Ishikawa (cell line): ENCODE data around the gene UBE2J1.

ENCODE experiments used
- CEBPB ChIP-seq: IDR thresholded peaks from 2 replicates; pipeline ENCODE4 v1.6.1; 2012
- CREB1 ChIP-seq: IDR thresholded peaks from 2 replicates; pipeline ENCODE4 v1.6.1; 2012; ENCODE audit warnings: low read depth
- EGR1 ChIP-seq: IDR thresholded peaks from 2 replicates; pipeline ENCODE4 v1.6.1; 2012
- EP300 ChIP-seq: IDR thresholded peaks from 2 replicates; pipeline ENCODE4 v1.6.1; 2012; ENCODE audit warnings: borderline replicate concordance
- NFIC ChIP-seq: IDR thresholded peaks from 2 replicates; pipeline ENCODE4 v1.6.1; 2012
- RAD21 ChIP-seq: IDR thresholded peaks from 2 replicates; pipeline ENCODE4 v1.6.1; 2012; ENCODE audit warnings: low read depth
- REST ChIP-seq: IDR thresholded peaks from 2 replicates; pipeline ENCODE4 v1.6.1; 2012; ENCODE audit warnings: low read depth, mild to moderate bottlenecking
- TAF1 ChIP-seq: IDR thresholded peaks from 2 replicates; pipeline ENCODE4 v1.6.1; 2012; ENCODE audit warnings: low read depth, mild to moderate bottlenecking
- TCF12 ChIP-seq: IDR thresholded peaks from 2 replicates; pipeline ENCODE4 v1.6.1; 2012; ENCODE audit warnings: low read depth
- TEAD4 ChIP-seq: IDR thresholded peaks from 2 replicates; pipeline ENCODE4 v1.6.1; 2012
- USF1 ChIP-seq: IDR thresholded peaks from 2 replicates; pipeline ENCODE4 v1.6.1; 2012
- YY1 ChIP-seq: IDR thresholded peaks from 2 replicates; pipeline ENCODE4 v1.6.1; 2012; ENCODE audit warnings: low read depth
- TF ChIP-seq, protein P1 (sequence below): IDR thresholded peaks from 2 replicates; pipeline ENCODE4 v1.6.1; 2012

- TF ChIP-seq REST (no peak), CEBPB (no peak), EP300 (no peak), YY1 (no peak), EGR1 (no peak), USF1 (no peak), CREB1 (no peak), NFIC (no peak), TAF1 (no peak), TEAD4 (no peak), RAD21 (no peak), TCF12 (no peak)
- TF ChIP-seq, protein P1, sequence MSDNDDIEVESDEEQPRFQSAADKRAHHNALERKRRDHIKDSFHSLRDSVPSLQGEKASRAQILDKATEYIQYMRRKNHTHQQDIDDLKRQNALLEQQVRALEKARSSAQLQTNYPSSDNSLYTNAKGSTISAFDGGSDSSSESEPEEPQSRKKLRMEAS: no peak
Measured at GRCh38 chr6:89317067-89317466, 35.5 kb downstream of the UBE2J1 start.
